GM21526 (cell line): ENCODE measurements around the gene OCIAD2.
"Not testable (repeated sequence)": the region's sequence is repeated elsewhere in the genome, so short reads cannot be mapped to it uniquely, and the experiment has no call there.

Experiments
- ATAC-seq: cut with Tn5 transposase; IDR thresholded peaks from one replicate; pipeline ENCODE4 v1.9.1; 2021; ENCODE audit warnings: moderate library complexity; ENCODE audit not compliant: unreplicated experiment, low FRiP score

Gene OCIAD2

DNA sequence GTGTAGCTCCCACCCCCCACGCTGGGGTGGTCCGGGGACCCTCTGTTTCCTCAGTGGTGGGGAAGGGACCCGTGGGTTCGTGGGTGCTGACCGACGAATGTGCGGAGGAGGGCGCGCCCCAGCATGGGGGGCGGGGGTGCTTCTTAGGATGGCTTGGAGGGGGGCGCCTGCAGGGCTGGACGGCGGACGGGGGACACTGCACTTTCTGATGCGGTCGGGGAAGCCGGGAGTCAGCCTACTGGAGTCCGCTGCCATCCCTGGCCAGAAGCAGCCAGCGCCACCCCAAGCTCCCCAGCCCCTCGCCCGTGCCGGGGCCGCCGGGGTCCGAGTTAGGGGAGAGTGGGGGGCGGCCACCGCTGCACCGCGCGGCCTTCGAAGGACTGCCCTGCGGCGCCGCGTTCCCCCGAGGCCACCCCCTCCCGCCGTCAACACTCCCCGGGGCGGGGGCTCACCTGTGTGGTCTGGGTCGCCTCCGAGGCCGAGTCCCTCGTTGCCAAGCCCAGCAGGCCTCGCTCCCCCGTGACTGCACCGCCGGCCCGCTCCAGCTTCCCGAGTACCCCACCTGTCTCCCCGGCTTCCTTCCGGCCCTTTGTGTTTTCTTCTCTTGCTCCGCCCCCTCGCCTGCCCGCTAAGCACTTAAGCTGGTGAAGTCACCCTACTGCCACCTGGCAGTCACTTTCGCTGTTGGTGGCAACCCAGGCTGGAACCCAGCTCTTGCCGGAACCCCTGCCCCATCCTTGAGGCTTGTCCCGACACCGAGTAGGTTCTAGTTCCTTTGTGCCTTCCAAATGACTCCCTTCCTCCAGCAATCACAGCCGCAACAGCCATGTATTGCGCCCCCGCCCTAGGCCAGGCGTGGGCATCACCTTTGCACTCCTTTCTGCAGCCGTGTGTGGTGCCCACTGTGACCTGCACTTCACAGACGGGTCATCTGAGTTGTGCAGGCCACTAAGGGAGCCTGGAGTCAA, at the start of gene OCIAD2:
Gene OCIAD2 (minus strand): TSS at position 569 of the 968 bp plus-strand sequence. CDS start 2,225 bp downstream, outside the sequence.
- peak; percentile 95 for ATAC-seq

- ATAC-seq, result no peak
Measured at GRCh38 chr4:48954314-48954713, 47.7 kb upstream of the OCIAD2 start.

DNA sequence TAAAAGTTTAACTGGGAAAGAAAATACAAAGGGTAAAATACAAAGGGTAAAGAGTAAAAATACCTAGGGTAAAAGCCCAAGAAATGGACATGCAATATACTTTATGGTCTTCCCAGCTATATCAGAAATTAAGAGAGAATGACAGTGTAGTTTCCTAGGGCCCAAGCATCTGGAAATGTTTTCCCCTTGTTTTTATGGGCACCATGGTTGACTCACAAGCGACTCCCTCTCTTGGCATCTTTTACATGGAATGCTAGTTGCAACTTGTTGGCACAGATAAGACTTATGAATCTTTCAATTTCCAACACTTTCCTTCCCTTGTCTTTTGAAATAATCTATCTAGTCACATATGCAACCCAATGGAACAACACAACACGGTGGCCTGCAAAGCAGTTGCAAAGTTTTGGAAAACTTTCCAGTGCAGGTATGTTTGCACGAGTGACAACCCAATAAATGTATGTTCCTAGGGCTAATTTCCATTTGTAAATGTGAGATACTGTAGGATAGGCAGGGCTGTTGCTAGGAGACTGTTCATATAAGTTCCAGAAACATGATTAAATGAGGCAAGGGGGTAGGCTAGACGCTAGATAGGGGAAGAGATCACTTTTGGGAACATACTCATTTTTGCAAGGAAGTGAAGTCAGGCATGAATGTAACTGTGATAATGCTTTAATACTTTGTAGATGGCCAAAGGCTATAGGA, 43.1 kb upstream of the OCIAD2 start:
- no peak for ATAC-seq

DNA sequence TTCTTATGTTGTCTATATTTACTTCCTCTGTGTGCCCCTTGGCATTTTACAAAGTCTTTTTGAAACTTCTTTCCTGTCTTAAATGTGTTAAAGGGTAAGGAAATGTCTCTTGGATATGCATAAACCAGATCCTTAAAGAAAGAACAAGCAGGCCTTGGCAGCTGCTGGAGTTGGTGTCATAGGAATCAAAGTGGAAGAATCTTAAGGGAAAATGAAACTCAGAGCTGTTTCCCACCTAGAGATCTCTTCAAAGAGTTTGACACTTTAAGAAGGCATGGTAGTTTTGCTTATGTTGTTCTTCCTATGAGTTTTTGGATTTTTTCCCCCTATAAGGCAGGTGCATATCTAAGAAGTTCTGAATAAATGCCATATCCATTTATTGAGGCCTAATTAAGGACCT, 42.5 kb upstream of the OCIAD2 start:
- no peak for ATAC-seq

DNA sequence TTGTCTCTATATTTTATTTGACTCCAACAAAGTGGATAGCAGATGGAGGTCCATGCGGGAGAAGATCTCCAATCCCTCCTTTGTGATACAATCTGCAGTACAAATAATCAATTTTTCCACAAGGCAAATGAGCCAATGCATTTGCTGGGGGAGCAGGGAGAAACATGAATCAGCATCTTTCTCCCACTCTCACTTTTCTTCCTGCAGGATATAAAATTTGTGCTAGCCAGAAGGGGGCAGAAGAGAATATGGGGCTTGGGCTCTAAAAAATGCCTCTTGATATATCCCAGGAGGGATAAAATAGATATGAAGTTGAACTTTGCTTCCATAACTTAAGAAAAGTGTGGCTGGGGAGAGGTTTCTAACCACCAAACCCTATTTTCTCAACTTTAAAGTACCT, 41.2 kb upstream of the OCIAD2 start:
- ATAC-seq, result no peak

- no peak for ATAC-seq
Measured at GRCh38 chr4:48945981-48946380, 39.4 kb upstream of the OCIAD2 start.

GRCh38 chr4:48944756-48945241, 38.2 kb upstream of the OCIAD2 start:
- ATAC-seq, result no peak

DNA sequence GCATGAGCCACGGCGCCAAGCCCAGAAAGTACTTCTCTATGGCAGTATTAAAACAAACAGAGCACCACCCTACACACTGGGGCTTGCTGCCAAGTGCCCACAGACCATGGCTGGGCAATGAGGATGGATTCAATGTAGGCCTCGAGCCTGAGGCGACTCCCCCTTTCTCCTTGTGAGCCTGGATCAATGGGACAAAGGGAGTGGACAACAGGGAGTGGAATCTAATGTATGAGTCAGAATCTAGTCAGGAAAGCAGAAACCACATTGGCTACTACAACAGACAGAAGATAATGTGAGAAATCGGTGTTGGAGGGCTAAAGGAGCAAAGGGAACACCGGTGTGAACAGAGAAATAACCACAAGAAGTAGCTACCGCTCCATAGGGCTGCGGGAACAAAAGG, 37.7 kb upstream of the OCIAD2 start:
- ATAC-seq, result no peak

DNA sequence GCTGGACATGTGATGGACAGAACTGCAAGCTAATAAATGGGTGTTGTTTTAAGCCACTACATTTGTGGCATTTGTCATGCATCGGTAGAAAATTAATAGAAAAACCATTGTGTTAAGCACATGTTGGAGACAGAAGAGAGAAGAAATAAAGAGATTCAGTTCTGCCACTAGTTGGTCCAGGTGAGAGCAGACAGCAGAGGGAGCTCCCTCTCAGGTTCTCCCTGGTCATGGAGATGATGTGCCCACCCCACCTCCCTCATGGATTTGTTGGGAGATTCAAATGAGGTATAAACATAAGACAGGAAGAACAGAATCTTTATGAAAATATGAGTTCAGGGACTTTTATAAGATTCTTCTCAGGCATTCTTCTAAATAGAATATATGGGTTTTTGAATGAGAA, 36.8 kb upstream of the OCIAD2 start:
- no peak for ATAC-seq

GRCh38 chr4:48939785-48940184, 33.2 kb upstream of the OCIAD2 start:
- ATAC-seq, result no peak

- no peak for ATAC-seq
Measured at GRCh38 chr4:48938831-48939230, 32.3 kb upstream of the OCIAD2 start.

DNA sequence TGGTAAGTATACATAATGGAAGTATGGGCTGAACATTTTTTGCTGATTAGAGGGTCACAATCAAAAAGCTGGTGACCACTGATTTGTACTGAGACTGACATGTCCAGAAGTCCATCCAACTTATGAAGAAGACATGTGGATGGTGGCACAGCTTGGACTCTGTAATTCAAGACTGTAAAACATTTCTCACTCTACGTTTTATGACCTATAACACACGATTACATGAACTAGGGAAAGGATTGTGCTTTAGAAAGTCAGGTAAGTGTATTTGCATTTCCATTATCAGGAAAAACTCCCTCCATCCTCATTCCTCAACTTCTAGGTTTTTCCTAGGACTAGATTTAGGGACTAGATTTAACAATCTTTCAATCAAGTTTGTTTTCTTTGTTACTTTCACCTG, 30.5 kb upstream of the OCIAD2 start:
- ATAC-seq, result no peak

DNA sequence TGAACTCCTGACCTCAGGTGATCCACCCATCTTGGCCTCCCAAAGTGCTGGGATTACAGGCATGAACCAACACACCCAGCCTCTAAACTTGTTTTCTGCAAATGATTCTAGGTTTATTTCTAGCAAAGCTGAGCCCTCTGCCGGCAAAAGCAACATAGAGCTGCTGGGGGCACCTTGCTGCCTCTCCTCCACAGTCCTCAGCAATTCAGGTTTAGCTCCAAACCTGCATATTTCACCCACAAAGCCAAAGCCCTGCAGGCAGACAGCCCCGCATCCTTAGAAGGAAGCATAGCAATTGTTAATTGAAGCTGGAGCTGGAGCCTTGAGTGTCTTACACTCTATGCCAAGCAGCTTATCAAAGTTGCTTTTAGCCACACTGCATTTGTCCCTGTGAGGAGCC, 24.9 kb upstream of the OCIAD2 start:
- ATAC-seq, result no peak

DNA sequence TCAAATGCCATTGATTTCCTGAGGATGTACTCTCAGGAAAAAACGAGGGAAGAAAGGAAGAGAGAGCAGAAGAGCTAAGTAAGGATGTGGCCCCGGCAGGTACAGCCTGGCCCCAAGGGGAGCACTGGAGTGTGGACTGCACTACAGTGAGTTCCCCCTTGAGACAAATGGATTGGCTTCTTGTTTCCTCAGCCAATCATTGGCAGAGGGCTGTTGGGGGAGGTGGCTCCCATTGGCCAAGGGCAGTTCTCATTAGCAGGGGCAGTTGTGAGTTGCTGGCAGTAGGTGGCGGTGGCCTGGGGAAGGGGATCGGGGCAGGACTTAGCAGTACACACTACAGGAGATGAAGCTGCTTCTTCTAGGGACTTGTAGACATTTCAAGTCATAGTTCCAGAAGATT, 24.1 kb upstream of the OCIAD2 start:
- ATAC-seq, result no peak

- ATAC-seq, result no peak
Measured at GRCh38 chr4:48924416-48924815, 17.8 kb upstream of the OCIAD2 start.

- ATAC-seq, result not testable (repeated sequence)
Measured at GRCh38 chr4:48923065-48923464, 16.5 kb upstream of the OCIAD2 start.

DNA sequence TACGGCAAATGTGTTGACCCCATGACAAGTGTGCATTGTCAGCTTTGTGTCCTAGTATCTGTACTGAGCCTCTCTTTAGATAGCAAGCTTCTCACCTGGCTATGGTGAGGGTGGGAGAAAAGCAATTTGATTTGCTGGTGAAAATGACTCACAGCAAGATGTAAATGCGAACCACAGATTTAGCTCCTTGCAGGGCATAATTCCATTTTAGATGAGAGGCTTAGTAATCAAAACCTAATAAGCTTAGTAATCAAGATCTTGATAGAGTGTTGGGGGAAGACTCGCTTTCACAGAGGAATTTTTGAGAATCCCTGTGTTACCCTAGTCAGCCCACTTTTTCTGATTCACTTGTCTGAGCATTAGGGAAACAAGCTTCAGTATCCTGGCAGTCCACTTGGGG, 7.7 kb upstream of the OCIAD2 start:
- no peak for ATAC-seq

DNA sequence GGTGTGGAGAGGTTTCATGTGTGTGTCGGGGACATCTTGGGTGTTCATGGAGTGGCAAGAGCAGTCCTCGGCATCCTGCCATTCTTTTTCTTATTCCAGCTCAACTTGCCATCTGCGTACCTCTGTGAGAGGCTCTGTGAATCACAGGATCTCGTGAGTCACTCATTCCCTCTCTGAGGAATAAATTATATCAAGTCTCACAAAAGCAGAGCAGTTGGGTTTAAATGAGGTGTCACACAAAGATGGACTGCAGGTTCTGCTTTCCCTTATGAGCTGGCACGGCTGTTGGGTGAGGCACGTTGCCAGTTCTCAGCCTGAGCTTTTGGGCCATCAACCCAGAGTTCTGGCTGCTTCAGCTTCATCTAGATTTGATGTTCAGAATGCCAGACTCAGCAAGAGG, 6.8 kb upstream of the OCIAD2 start:
- no peak for ATAC-seq

GRCh38 chr4:48912349-48912748, 5.8 kb upstream of the OCIAD2 start:
- ATAC-seq, result no peak

GRCh38 chr4:48910511-48910910, 3.9 kb upstream of the OCIAD2 start:
- ATAC-seq, result no peak

- ATAC-seq, result no peak
Measured at GRCh38 chr4:48909697-48910096, 3.1 kb upstream of the OCIAD2 start.

GRCh38 chr4:48908687-48909086, 2.1 kb upstream of the OCIAD2 start:
- ATAC-seq, result no peak
